OCI-LY7 (cell line): ENCODE data around the gene GSTA3.
"Not testable (repeated sequence)": the region's sequence is repeated elsewhere in the genome, so short reads cannot be mapped to it uniquely, and the experiment has no call there.

Experiments used
- CTCF ChIP-seq: fragments of 200-600 bp; sonication (generic); conservative IDR thresholded peaks from 2 replicates; pipeline ENCODE4 v1.5.1; 2014; ENCODE audit warnings: mild to moderate bottlenecking, antibody characterized with exemption, low read length, moderate library complexity, mixed read lengths
- EZH2phosphoT487 ChIP-seq: fragments of 200-600 bp; sonication (generic); IDR thresholded peaks from 2 replicates; pipeline ENCODE4 v1.6.1; 2018; ENCODE audit warnings: low read depth, borderline replicate concordance, mild to moderate bottlenecking, mixed run types, antibody characterized with exemption, low read length, moderate library complexity, mixed read lengths

GRCh38 chr6:52856137-52856536 lies 53.4 kb downstream of the GSTA3 start:
- not testable (repeated sequence) for TF ChIP-seq CTCF, EZH2phosphoT487
